ENCODE results near the gene KCNT2.
A peak's percentile ranks its signal among the peaks of the same experiment; 100 is the strongest.
"Not testable (repeated sequence)": the region's sequence is repeated elsewhere in the genome, so short reads cannot be mapped to it uniquely, and the experiment has no call there.

KCNT2 gene

DNA sequence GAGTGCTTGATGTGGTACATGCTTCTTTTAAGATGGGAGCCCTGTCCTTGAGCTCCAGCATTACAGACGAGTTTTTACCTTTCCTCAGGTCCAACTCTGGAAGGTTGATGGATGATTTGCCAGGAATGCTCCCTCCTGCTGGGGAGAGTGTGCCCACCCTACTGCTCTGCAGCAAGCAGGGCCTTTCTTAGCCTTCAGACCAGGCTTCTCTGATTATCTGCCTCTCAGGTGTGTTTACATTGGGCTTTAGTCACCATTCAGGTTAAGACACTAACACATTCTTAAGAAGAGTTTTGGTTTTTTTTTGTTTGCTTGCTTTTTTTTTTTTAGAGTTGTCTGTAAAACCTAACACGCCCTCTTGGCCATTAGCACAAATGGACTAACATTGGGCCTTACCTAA is 301.8 kb downstream of the KCNT2 start:
- no peak for DNase-seq

GRCh38 chr1:196305216-196305615 is 303.0 kb downstream of the KCNT2 start:
- no peak for DNase-seq

DNA sequence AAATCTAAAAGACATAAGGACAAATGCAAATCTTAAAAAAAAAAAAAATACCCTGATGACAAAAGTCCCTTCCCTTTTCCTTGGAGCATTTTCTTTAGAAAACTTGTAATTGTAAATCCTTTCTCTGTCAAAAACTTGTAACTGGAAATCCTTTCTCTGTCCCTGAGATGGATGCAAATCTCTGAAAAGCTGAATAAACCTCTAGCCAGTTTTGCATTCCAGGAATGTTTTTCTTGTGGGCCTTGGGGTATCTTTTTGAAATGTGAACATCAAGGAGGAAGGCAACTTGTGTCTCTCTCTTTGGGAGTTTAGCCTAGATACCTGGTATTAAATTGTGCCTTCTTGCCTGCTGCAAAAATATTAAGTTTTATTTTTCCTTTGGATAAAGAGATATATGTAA is 305.3 kb downstream of the KCNT2 start:
- no peak for DNase-seq

DNA sequence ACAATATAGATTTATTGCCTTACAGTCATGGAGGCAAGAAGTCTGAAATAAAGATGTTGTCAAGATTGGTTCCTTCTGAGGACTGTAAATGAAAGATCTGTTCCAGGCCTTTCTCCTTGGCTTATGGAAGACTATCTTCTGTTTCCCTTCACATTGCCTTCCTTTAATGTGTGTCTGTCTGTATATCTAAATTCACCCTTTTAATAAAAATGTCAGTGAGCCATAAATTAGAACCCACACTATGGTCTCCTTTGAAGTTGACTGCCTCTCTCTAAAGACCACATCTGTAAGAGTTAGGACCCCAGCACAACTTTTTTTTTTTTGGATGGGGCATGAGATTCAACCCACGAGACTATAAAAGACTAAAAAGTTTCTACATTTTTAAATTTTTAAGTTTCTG is 305.8 kb downstream of the KCNT2 start:
- no peak for DNase-seq

DNA sequence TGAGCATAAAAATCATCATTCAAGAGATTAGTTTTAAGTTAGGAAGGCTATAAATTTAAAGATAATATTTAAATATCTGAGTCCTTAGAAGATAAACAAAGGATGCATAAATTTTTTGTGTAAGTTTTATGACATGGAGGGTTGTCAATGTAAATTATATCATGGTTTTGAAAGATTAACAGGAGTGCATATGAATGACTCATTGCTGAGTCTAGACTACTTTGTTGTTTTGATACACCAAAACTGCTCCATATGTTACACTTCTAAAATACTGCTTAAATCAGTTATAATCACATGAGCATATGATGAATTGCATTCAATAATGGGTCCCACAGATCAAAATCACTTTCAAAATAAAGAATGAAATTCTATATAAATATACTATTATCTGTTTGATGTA is 312.5 kb downstream of the KCNT2 start:
- DNase-seq, result no peak

DNA sequence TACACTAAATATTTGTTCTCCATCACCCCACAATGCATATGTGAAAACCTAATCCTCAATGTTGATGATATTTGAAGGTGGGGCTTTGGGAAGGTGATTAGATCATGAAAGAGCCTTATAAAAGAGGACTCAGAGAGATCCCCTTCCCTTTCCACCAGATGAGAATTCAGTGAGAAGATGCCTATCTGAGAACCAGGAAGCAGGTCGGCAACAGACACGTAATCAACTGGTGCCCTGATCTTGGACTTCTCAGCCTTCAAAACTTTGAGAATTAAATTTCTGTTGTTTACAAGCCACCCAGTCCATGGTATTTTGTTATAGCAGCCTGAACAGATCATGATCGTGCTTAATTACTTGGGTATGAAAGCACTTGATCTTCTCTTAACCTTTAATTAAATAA is 329.4 kb downstream of the KCNT2 start:
- DNase-seq, result no peak

DNA sequence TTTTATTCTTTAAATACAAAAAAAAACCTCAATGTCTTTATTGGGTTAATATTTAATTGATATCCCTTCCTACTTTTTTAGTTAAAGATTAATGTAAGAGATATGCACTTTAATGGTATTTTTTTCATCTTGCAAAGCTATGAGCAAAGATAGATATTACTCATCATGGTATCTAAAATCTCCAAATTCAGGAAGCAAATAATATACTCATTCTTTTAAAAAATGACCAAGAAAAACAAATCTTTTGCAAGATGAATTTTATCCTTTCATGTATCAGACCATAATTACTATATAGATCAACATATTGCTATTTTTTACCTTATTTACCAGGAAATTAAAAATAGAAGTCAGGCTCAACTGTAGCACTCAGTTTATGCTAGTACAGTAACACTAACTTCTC is 330.4 kb downstream of the KCNT2 start:
- DNase-seq, result no peak

DNA sequence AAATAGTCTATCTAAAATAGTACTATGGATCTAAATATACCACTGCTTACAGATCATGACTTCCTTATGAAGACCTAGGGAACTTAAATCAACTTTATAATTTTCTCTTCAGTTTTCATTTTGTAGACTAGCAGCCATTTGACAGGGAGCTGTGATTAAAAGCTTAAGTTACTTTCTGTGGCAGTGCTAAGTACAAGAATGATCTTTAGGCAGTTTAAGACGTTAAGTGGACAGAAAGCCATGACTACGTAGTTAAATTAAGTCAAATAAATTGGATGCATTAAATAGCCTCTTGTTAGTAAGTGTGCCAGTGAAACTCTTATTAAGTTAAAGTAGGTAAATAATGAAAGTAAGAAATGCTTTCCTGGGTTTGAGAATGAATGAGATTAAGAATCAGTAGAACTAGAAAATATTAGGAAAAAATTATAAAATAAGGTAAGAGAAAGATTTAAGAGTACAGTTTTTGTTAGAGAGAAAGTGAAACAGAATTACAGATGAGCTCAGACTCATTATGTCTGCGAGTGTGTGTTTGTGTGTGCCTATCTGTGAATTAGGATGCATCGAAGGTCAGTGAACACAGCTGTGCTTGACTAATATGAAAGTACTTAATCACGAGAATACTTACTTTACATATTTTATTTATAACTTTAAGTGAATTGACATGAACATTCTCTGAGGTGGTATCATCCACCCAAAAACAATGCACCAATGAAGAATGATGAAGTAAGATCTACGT is 336.9 kb downstream of the KCNT2 start:
- no peak for DNase-seq

GRCh38 chr1:196263086-196263485 is 345.2 kb downstream of the KCNT2 start:
- not testable (repeated sequence) for DNase-seq

- no peak for DNase-seq
Observed at GRCh38 chr1:196260270-196260669, 348.0 kb downstream of the KCNT2 start.

GRCh38 chr1:196259316-196259715 is 348.9 kb downstream of the KCNT2 start:
- DNase-seq, result no peak

- no peak for DNase-seq
Observed at GRCh38 chr1:196255762-196256161, 352.5 kb downstream of the KCNT2 start.

GRCh38 chr1:196229546-196229945 is 378.7 kb downstream of the KCNT2 start:
- DNase-seq, result no peak

- DNase-seq, result no peak
Observed at GRCh38 chr1:196214866-196215265, 393.4 kb downstream of the KCNT2 start.

DNA sequence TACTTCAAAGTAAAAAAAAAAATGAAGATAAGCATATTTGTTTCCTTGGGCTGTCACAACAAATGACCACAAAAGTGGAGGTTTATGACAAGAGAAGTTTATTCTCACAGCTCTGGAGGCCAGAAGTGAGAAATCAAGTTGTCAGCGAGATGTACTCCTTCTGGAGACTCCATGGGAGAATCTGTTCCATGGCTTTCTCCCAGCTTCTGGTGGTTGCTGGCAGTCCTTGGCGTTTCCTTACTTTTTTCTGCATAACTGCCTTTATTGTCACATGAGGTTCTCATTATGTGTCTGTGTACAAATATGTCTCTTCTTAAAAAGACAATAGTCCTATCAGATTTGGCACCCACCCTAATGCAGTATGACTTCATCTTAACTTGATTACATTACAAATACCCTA is 398.3 kb downstream of the KCNT2 start:
- DNase-seq, result peak; percentile 23

- DNase-seq, result peak; percentile 17
Observed at GRCh38 chr1:196209265-196209664, 399.0 kb downstream of the KCNT2 start.

GRCh38 chr1:196207612-196208217 is 400.5 kb downstream of the KCNT2 start:
- DNase-seq, result no peak

- DNase-seq, result no peak
Observed at GRCh38 chr1:196205882-196206281, 402.4 kb downstream of the KCNT2 start.

DNA sequence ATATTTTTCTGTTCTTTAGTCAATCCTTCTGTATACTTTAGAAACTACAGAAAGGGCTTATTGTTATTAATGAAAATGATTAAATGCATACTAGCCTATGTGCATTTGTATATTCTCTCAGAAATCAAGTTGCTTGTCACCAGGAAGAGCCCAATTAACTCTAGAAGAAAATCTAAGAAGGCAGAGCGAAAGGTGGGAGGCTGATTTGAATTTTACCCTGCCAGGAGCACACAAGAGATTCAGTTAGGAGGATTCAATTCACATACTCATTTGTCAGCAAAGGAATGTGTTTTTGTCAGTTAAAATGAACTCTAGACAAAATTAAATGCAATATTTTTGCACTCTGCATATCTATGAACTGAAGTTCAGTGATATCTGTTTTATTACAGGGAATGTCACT is 411.8 kb downstream of the KCNT2 start:
- DNase-seq, result no peak

DNA sequence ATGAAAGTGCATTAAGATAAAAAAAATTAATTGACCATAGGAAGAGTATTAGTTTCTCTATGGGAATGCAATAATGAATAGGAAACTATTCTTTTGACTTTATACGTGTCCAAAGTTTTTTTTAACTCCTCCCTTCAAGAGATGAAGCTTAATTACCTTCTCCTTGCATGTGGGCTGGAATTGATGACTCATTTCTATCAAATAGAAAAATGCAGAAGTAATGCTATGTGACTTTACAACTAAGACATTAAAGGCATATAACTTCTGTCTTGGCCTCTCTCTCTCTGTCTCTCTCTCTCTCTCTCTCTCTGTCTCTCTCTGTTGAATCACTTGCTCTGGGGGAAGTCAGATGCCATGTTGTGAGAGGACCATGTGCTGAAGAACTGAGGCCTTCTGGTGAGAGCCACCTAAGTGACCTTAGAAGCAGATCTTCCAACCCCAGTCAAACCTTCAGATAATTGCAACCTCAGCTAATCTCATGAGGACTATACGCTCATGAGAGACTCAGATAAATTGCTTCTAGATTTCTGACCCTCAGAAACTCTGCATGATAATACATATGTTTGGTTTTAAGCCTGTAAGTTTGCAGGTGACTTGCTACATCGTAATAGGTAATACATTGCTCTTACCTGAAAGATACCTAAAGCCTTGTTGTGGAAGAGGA is 414.2 kb downstream of the KCNT2 start:
- no peak for DNase-seq

DNA sequence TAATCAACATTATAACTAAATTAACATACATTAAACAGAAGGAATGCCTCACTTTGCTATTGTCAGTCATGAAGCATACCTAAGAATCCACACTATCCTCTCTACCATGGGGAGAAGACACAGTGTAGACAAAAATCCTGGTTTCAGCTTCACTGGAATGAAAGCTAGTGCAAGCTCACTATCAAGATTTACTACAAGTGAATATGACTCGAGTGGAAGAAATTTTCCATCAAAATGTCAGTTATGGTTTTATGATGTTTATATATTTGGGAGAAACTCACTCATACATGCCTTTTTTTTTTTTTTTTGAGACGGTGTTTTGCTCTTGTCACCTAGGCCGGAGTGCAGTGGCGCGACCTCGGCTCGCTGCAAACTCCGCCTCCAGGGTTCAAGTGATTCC is 424.3 kb downstream of the KCNT2 start:
- no peak for DNase-seq

DNA sequence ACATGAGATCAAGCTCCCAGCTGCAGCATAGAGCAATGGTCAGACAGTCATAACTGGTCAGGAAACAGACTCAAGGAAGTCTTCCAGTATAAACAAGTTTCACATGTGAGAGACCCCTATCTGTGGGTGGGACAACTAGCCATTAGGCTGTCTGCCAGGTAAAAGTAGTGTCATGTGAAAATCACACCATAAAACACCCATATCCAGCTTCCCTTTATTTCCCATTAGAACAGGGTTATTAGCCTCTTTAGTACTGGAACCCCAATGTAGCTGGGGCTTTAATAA is 426.7 kb downstream of the KCNT2 start:
- DNase-seq, result no peak

- peak; percentile 4 for DNase-seq
Observed at GRCh38 chr1:196180847-196181593, 427.2 kb downstream of the KCNT2 start.

GRCh38 chr1:196178083-196178635 is 430.1 kb downstream of the KCNT2 start:
- DNase-seq, result no peak
